Superior temporal gyrus (tissue), 1 donor: ENCODE measurements around the gene FOXL1.

Source experiments
- DNase-seq: peaks from one replicate; pipeline ENCODE4 v3.0.0-alpha.2; 2016; ENCODE audit errors: extremely low spot score

FOXL1 gene

GRCh38 chr16:86578061-86578599, at the start of gene FOXL1:
Gene FOXL1 (plus strand): TSS chr16:86578549. CDS start chr16:86578724, 175 bp downstream.
- DNase-seq = no peak

DNA sequence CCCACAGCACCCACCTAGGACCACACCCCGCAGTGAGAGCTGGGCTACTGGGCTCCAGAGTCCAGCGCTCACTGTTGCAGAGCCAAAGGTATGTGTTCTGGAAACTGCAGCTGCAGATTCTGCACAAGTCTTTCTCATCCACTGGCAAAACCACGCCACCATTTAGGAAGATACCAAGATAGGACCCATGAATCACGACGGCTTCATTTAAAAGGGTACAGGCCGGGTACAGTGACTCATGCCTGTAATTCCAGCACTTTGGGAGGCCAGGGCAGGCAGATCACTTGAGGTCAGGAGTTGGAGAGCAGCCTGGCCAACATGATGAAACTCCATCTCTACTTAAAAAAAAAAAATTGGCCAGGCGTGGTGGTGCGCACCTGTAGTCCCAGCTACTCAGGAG, 49.2 kb upstream of the FOXL1 start:
- no peak for DNase-seq

DNA sequence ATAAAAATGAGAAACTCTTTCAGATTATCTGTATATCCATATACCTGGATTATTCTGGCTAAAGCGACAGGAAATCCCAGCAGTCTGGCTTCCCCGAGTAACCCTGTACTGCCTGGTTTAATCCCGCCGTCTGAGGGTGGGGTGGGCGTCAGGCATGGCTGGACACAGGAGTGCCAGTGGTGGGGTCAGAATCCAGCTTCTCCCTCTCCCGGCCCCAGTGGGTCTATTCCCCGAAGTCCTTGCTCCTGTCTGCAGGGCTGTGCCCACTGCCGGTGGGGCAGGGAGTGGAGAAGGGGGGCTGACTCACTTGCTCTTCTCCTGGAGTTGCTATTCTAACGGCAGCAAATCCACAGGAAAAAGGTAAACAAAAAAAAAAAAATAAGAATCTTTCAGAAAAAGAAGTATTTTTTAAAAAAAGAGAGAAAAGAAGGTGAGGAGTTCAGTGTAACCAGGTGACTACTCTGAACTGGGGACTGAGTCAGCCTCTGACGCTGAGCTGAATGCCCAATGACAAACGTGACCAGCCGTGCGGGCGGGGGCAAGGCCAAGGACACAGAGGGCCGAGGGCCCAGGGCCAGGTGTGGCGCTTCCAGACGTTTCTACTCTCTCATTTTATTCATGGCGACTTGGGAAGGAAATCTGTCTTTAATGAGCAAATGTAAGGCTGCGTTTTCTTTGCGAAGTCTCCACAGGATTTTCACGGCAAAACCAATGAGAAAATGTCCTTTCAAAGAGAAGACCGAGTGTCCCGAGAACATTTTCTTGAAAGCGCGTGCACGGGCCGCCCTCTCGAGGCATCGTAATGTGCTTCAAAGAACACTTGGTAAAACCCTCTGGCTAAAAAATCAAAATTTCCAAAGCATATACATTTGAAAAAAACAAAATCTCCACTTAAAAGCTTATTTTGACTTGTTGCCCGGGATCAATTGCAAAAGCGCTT, 47.8 kb upstream of the FOXL1 start:
- DNase-seq = no peak

- DNase-seq = peak; percentile 92
Observed at GRCh38 chr16:86531191-86531545, 47.2 kb upstream of the FOXL1 start.

- no peak for DNase-seq
Observed at GRCh38 chr16:86531641-86532525, 46.5 kb upstream of the FOXL1 start.

- DNase-seq = no peak
Observed at GRCh38 chr16:86532526-86532815, 45.9 kb upstream of the FOXL1 start.

GRCh38 chr16:86533076-86533475, 45.3 kb upstream of the FOXL1 start:
- no peak for DNase-seq

- DNase-seq = peak; percentile 69
Observed at GRCh38 chr16:86533767-86534351, 44.5 kb upstream of the FOXL1 start.

GRCh38 chr16:86534779-86535615, 43.4 kb upstream of the FOXL1 start:
- DNase-seq = peak; percentile 68

DNA sequence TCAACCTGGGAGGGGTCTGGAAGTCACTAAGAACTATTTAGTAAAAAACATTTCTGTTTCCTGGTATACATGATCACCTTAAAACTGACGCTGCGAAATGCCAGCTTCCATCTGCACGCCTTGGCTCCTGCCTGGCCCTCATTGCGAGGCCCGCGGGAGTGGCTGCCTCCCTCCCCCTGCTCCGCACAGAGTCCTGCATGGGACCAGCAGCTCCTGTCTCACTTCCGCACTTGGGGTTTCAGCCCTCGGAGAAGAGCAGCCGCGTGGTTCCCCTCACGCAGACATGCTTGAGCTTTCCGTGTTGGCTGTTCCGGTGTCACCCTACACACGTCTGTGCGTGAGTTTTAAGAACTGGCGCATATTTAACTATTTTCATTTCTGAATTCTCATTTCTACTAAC, 41.7 kb upstream of the FOXL1 start:
- no peak for DNase-seq

DNA sequence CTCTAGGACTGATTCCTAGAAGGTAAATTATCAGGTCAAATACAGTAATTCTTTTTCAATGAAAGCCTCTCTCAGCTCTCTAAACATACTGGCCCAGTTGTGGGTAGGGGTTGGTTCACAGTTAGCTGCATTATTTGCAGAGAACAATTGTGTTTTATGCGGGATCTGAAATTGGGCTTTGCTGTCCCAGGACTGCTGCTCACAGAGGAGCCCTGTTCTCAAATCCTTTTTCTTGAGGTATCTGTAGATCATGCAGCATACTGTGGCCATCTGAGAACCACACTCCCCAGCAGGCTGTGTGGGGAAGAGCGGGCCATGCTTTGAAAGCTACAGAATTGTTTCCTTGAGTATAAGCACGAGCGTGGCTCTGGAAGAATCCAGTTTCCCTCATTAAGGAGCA, 40.9 kb upstream of the FOXL1 start:
- DNase-seq = peak; percentile 38

- no peak for DNase-seq
Observed at GRCh38 chr16:86538196-86538780, 40.1 kb upstream of the FOXL1 start.

DNA sequence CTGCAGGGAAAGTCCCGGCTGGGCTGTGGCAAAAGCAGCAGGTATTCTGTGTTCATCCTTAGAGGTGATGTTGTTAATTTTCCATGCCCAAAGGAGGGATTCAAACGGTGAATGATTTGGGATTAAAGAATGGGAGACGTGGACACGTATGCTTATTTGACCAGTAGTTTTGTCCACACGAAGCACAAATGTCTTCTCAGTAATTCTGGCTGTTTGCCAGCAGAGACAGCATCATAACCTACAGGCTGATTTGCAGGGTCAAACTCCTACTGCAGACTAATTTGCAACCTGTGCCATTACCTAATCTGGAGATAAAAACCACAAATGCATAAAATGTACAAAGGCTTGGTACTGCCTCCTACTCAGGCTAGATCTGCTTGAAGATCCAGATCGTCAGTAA, 37.5 kb upstream of the FOXL1 start:
- no peak for DNase-seq

DNA sequence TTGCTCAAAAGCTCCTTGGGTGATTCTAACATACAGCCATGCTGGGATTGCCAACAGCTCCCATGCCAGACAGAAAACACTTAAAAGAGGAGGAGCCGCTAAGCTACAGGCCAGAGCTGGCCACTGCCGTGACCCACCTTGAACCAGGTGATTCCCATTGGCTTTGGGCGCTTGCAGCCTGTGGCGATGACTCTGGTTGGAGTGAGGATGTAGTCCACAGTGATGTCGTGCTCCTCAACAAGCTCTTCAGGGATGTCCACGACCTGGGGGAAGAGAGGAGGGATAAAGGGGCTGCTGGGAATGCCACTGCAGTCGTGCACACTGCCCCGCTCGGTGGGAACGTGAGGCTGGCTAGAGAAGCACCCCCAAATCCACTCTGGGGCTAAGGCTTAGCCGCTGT, 36.8 kb upstream of the FOXL1 start:
- DNase-seq = no peak

DNA sequence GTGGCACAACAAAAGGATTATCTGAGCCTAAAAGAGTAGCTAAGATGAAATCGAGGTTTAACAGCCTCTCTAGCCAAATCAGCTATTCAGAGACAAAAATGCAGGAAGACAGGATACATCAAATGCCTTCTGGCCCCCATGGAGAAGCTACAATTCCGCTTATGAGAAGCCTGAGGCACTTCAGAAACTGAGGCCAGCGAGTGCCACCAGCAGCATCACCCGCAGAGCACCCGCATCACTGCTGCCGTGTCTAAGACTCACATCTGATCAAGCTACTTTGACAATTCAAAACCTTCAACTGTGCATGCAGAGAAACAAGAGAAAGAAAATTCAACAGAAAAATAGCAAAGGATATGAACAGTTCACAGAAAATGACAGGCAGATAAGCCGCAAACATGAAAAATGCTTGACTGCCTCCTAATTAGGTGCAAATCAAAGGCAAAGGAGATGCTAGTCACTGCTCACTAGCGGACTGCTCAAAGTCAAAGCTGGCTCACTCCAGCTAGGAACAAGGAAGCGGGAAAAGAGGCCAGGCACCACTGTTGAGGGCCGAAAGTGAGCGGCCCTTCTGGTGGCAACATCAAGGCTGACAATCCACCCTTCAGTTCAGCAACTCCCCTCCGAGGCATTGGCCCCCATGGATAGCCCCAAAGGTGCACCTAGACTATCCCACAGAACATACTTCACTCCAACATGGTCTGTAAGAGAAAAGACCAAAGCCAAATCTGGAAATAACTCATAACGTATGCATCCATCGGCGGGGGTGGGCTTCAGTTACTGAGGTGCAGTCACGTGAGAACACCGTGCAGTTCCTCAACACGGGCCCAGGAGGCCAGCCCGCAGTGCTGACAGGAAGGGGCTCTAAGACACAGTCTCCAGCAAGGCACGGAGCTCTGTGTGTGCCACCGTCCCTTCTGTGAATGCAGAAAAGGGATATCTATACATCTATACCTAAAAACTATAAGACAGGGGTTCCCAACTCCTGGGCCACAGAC, 35.3 kb upstream of the FOXL1 start:
- no peak for DNase-seq

DNA sequence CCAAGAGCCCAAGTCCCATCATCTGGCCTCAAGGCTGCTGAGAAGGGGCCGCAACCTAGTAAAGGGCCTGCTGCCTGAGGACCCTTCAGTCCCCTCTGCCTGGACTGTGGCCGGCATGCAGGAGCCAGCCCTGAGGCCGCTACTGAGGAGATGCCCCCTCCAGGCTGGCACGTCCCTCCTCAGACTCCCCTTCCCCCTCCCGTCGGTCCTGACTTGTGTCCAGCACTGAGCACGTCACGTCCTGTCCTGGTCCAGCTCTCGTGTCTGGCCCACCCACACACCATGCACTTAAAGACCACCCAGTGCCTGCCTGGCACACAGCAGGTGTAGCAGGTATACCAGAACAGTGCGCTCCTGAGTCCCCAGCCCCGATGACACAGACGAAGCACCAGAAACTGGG, 32.9 kb upstream of the FOXL1 start:
- DNase-seq = no peak

- DNase-seq = no peak
Observed at GRCh38 chr16:86545954-86546637, 32.3 kb upstream of the FOXL1 start.

- no peak for DNase-seq
Observed at GRCh38 chr16:86546638-86547013, 31.7 kb upstream of the FOXL1 start.

DNA sequence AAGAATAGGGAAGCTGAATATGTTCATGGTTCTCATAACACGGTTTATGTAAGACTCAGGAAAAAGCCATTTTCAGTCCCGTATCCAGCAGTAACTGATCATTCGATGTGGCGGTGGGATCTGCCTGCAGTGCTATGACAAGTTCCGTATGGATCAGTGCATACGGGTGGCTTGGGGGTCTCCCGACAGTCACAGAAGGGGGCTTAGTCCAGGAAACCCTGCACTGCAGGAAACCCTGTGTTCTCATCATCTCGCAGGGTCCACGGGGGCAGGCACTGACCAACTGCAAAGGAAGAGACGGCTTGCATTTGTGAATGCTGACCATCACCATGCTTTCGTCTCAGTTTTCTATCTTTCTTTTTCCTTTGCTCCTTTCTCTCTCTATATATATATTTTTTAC, 31.1 kb upstream of the FOXL1 start:
- DNase-seq = no peak
